ENCODE measurements around the gene NETO2.
A peak's percentile ranks its signal among the peaks of the same experiment; 100 is the strongest.

Gene NETO2

GRCh38 chr16:47037396-47037745 is 106.4 kb downstream of the NETO2 start:
- peak overlapping the region; percentile 88 for H2AFZ ChIP-seq (ENCODE audit: low read depth, low read length)
- H3K9ac ChIP-seq (ENCODE audit: low read length): peak overlapping the region; percentile 87
- peak overlapping the region; percentile 64 to 83 for H3K4me3 ChIP-seq (ENCODE audit: insufficient read depth in 1 of 2, low read depth in 1 of 2, low read length in 2 of 2)
- DNase-seq: no peak
- H3K27ac ChIP-seq (ENCODE audit: low read length, poor library complexity, severe bottlenecking): no peak overlapping the region
- 4% methylated on average over 24 of the region's 24 CpGs for WGBS
- H3K23ac ChIP-seq (ENCODE audit: low read length in 2 of 2): no peak overlapping the region
- H2BK12ac ChIP-seq (ENCODE audit: low read length in 2 of 2): peak overlapping the region in 1 of 2 experiments; percentile 57
- no peak overlapping the region for H2AK5ac ChIP-seq (ENCODE audit: low read length, severe bottlenecking)
- no peak overlapping the region for H2BK5ac ChIP-seq (ENCODE audit: low read depth, low read length, poor library complexity, severe bottlenecking)
- no peaks in the 10 kb centered on the region for H3K27me3 ChIP-seq (ENCODE audit: control insufficient read depth in 1 of 2, insufficient read depth in 1 of 2, low read length in 2 of 2)
- peak overlapping the region in 1 of 2 experiments; percentile 70 for H3K18ac ChIP-seq (ENCODE audit: low read depth in 1 of 2, low read length in 2 of 2)
- H4K91ac ChIP-seq (ENCODE audit: low read length): no peak overlapping the region
- H3K4me2 ChIP-seq (ENCODE audit: low read length, poor library complexity, severe bottlenecking): peak overlapping the region; percentile 91
- H3K4me1 ChIP-seq (ENCODE audit: control insufficient read depth, insufficient read depth, low read depth, low read length): peaks cover 5% of the 10 kb centered on the region
- peak overlapping the region; percentile 29 for H2BK15ac ChIP-seq (ENCODE audit: low read depth, poor library complexity, severe bottlenecking)
- H3K36me3 ChIP-seq (ENCODE audit: control insufficient read depth in 1 of 2, insufficient read depth in 2 of 2, low read depth in 1 of 2, low read length in 2 of 2): no peaks in the 10 kb centered on the region
- no peak overlapping the region for H3K14ac ChIP-seq (ENCODE audit: low read length in 2 of 2)
- peak overlapping the region in 1 of 2 experiments; percentile 76 for H3K4ac ChIP-seq (ENCODE audit: low read depth in 1 of 2, low read length in 2 of 2)
- H3K9me3 ChIP-seq (ENCODE audit: control insufficient read depth, low read length): no peaks in the 10 kb centered on the region
- H4K8ac ChIP-seq (ENCODE audit: low read length): peak overlapping the region; percentile 23
- peak overlapping the region; percentile 65 for H2BK120ac ChIP-seq (ENCODE audit: low read depth, low read length)
- H3K79me1 ChIP-seq (replicated peaks; ENCODE audit: low read length, poor library complexity, severe bottlenecking): no peaks in the 10 kb centered on the region

DNA sequence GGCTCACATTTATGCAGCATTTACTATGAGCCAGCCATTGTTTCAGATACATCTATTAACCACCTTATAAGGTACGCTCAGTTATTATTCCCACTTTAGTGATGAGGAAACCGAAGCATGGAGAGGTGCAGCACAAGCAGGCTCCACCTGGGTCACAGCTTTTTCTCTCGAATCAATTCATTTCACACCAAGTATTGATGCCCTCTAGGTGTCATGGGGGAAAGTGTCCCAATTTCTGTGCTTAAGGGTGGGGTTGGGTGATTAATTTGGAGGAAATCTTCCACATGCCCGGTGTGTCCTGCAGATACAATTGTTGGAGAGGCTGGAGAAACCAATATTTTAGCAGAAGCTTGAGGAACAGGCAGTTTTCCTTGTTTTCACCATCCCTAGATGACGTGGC is 107.5 kb downstream of the NETO2 start:
- no peaks in the 10 kb centered on the region for H3K36me3 ChIP-seq (ENCODE audit: control insufficient read depth in 1 of 2, insufficient read depth in 2 of 2, low read depth in 1 of 2, low read length in 2 of 2)
- H3K9me3 ChIP-seq (ENCODE audit: control insufficient read depth, low read length): no peaks in the 10 kb centered on the region
- H3K4me3 ChIP-seq (ENCODE audit: insufficient read depth in 1 of 2, low read depth in 1 of 2, low read length in 2 of 2): no peak overlapping the region
- WGBS: 90% methylated on average over 4 of the region's 5 CpGs
- no peak overlapping the region for H4K91ac ChIP-seq (ENCODE audit: low read length)
- H3K4me1 ChIP-seq (ENCODE audit: control insufficient read depth, insufficient read depth, low read depth, low read length): peaks cover 5% of the 10 kb centered on the region
- H3K79me1 ChIP-seq (replicated peaks; ENCODE audit: low read length, poor library complexity, severe bottlenecking): no peaks in the 10 kb centered on the region
- no peak overlapping the region for H3K27ac ChIP-seq (ENCODE audit: low read length, poor library complexity, severe bottlenecking)
- no peaks in the 10 kb centered on the region for H3K27me3 ChIP-seq (ENCODE audit: control insufficient read depth in 1 of 2, insufficient read depth in 1 of 2, low read length in 2 of 2)
- no peak overlapping the region for H2AK5ac ChIP-seq (ENCODE audit: low read length, severe bottlenecking)
- DNase-seq: no peak
- H2BK12ac ChIP-seq (ENCODE audit: low read length in 2 of 2): no peak overlapping the region
- H3K9ac ChIP-seq (ENCODE audit: low read length): no peak overlapping the region
- no peak overlapping the region for H2BK120ac ChIP-seq (ENCODE audit: low read depth, low read length)
- H4K8ac ChIP-seq (ENCODE audit: low read length): no peak overlapping the region
- no peak overlapping the region for H3K18ac ChIP-seq (ENCODE audit: low read depth in 1 of 2, low read length in 2 of 2)
- H2AFZ ChIP-seq (ENCODE audit: low read depth, low read length): no peak overlapping the region
- H3K23ac ChIP-seq (ENCODE audit: low read length in 2 of 2): no peak overlapping the region
- no peak overlapping the region for H2BK15ac ChIP-seq (ENCODE audit: low read depth, poor library complexity, severe bottlenecking)
- no peak overlapping the region for H3K4me2 ChIP-seq (ENCODE audit: low read length, poor library complexity, severe bottlenecking)
- no peak overlapping the region for H2BK5ac ChIP-seq (ENCODE audit: low read depth, low read length, poor library complexity, severe bottlenecking)
- H3K4ac ChIP-seq (ENCODE audit: low read depth in 1 of 2, low read length in 2 of 2): no peak overlapping the region
- no peak overlapping the region for H3K14ac ChIP-seq (ENCODE audit: low read length in 2 of 2)

GRCh38 chr16:47035436-47035835 is 108.3 kb downstream of the NETO2 start:
- Histone ChIP-seq H4K91ac (ENCODE audit: low read length) (no peak overlapping the region), H3K9me3 (ENCODE audit: control insufficient read depth, low read length) (no peaks in the 10 kb centered on the region), H3K4me3 (ENCODE audit: insufficient read depth in 1 of 2, low read depth in 1 of 2, low read length in 2 of 2) (no peak overlapping the region), H3K23ac (ENCODE audit: low read length in 2 of 2) (no peak overlapping the region), H3K4ac (ENCODE audit: low read depth in 1 of 2, low read length in 2 of 2) (no peak overlapping the region), H2BK15ac (ENCODE audit: low read depth, poor library complexity, severe bottlenecking) (no peak overlapping the region), H3K27me3 (ENCODE audit: control insufficient read depth in 1 of 2, insufficient read depth in 1 of 2, low read length in 2 of 2) (no peaks in the 10 kb centered on the region), H2BK120ac (ENCODE audit: low read depth, low read length) (no peak overlapping the region), H4K8ac (ENCODE audit: low read length) (no peak overlapping the region), H3K36me3 (ENCODE audit: control insufficient read depth in 1 of 2, insufficient read depth in 2 of 2, low read depth in 1 of 2, low read length in 2 of 2) (no peaks in the 10 kb centered on the region), H3K79me1 (replicated peaks; ENCODE audit: low read length, poor library complexity, severe bottlenecking) (no peaks in the 10 kb centered on the region), H2AK5ac (ENCODE audit: low read length, severe bottlenecking) (no peak overlapping the region), H3K14ac (ENCODE audit: low read length in 2 of 2) (no peak overlapping the region), H3K9ac (ENCODE audit: low read length) (no peak overlapping the region), H3K4me2 (ENCODE audit: low read length, poor library complexity, severe bottlenecking) (no peak overlapping the region), H2AFZ (ENCODE audit: low read depth, low read length) (no peak overlapping the region), H3K18ac (ENCODE audit: low read depth in 1 of 2, low read length in 2 of 2) (no peak overlapping the region), H3K4me1 (ENCODE audit: control insufficient read depth, insufficient read depth, low read depth, low read length) (peaks cover 5% of the 10 kb centered on the region), H2BK5ac (ENCODE audit: low read depth, low read length, poor library complexity, severe bottlenecking) (no peak overlapping the region), H3K27ac (ENCODE audit: low read length, poor library complexity, severe bottlenecking) (no peak overlapping the region), H2BK12ac (ENCODE audit: low read length in 2 of 2) (no peak overlapping the region)
- no peak for DNase-seq
- 81% methylated on average over 6 of the region's 8 CpGs for WGBS

- Histone ChIP-seq H2AK5ac (ENCODE audit: low read length, severe bottlenecking) (no peak overlapping the region), H3K4me2 (ENCODE audit: low read length, poor library complexity, severe bottlenecking) (no peak overlapping the region), H3K4me1 (ENCODE audit: control insufficient read depth, insufficient read depth, low read depth, low read length) (peaks cover 5% of the 10 kb centered on the region), H3K9me3 (ENCODE audit: control insufficient read depth, low read length) (no peaks in the 10 kb centered on the region), H3K79me1 (replicated peaks; ENCODE audit: low read length, poor library complexity, severe bottlenecking) (no peaks in the 10 kb centered on the region), H3K14ac (ENCODE audit: low read length in 2 of 2) (no peak overlapping the region), H4K8ac (ENCODE audit: low read length) (no peak overlapping the region), H4K91ac (ENCODE audit: low read length) (no peak overlapping the region), H3K9ac (ENCODE audit: low read length) (no peak overlapping the region), H2BK5ac (ENCODE audit: low read depth, low read length, poor library complexity, severe bottlenecking) (no peak overlapping the region), H3K18ac (ENCODE audit: low read depth in 1 of 2, low read length in 2 of 2) (no peak overlapping the region), H2BK12ac (ENCODE audit: low read length in 2 of 2) (no peak overlapping the region), H3K23ac (ENCODE audit: low read length in 2 of 2) (no peak overlapping the region), H3K27ac (ENCODE audit: low read length, poor library complexity, severe bottlenecking) (no peak overlapping the region), H2BK15ac (ENCODE audit: low read depth, poor library complexity, severe bottlenecking) (no peak overlapping the region), H2BK120ac (ENCODE audit: low read depth, low read length) (no peak overlapping the region), H3K36me3 (ENCODE audit: control insufficient read depth in 1 of 2, insufficient read depth in 2 of 2, low read depth in 1 of 2, low read length in 2 of 2) (no peaks in the 10 kb centered on the region), H3K27me3 (ENCODE audit: control insufficient read depth in 1 of 2, insufficient read depth in 1 of 2, low read length in 2 of 2) (no peaks in the 10 kb centered on the region), H2AFZ (ENCODE audit: low read depth, low read length) (no peak overlapping the region), H3K4me3 (ENCODE audit: insufficient read depth in 1 of 2, low read depth in 1 of 2, low read length in 2 of 2) (no peak overlapping the region), H3K4ac (ENCODE audit: low read depth in 1 of 2, low read length in 2 of 2) (no peak overlapping the region)
- no peak for DNase-seq
- 92% methylated on average over 2 of the region's 2 CpGs for WGBS
These were observed 109.3 kb downstream of the NETO2 start for GRCh38 chr16:47034455-47034854.
